MM.1S (cell line): Measurements from ENCODE around the gene ZGPAT.

Source experiments
- DNase-seq: peaks from one replicate; pipeline ENCODE4 v3.0.0-alpha.2; 2015
- H2AFZ ChIP-seq: fragments of 300-600 bp; sonication (generic); 2 replicates; pipeline ENCODE4 v1.6.0; 2016; ENCODE audit warnings: antibody characterized with exemption, low read length
- H3F3A ChIP-seq: fragments of 300-600 bp; sonication (generic); 2 replicates; pipeline ENCODE4 v1.6.1; 2016; ENCODE audit warnings: mild to moderate bottlenecking, antibody characterized with exemption, low read length, moderate library complexity, mixed read lengths; ENCODE audit not compliant: insufficient read depth
- H3K27ac ChIP-seq: fragments of 300-600 bp; sonication (generic); 2 replicates; pipeline ENCODE4 v1.5.1; 2016; ENCODE audit warnings: mild to moderate bottlenecking, low read length
- H3K27me3 ChIP-seq: fragments of 300-600 bp; sonication (generic); replicated peaks from 2 replicates; pipeline ENCODE4 v1.6.0; 2016; ENCODE audit warnings: low read length; ENCODE audit not compliant: insufficient read depth
- H3K36me3 ChIP-seq: fragments of 300-600 bp; sonication (generic); replicated peaks from 2 replicates; pipeline ENCODE4 v1.6.1; 2016; ENCODE audit warnings: mild to moderate bottlenecking, low read length, mixed read lengths; ENCODE audit not compliant: insufficient read depth
- H3K4me1 ChIP-seq: fragments of 300-600 bp; sonication (generic); 2 replicates; pipeline ENCODE4 v1.6.1; 2016; ENCODE audit warnings: low read length, mixed read lengths
- H3K4me2 ChIP-seq: fragments of 300-600 bp; sonication (generic); 2 replicates; pipeline ENCODE4 v1.6.0; 2016; ENCODE audit warnings: low read depth, low read length
- H3K4me3 ChIP-seq: fragments of 300-600 bp; sonication (generic); 2 replicates; pipeline ENCODE4 v1.5.1; 2016; ENCODE audit warnings: low read length, mixed read lengths
- H3K79me2 ChIP-seq: fragments of 300-600 bp; sonication (generic); 2 replicates; pipeline ENCODE4 v1.6.1; 2016; ENCODE audit warnings: mixed run types, low read length, mixed read lengths
- H3K9ac ChIP-seq: fragments of 300-600 bp; sonication (generic); 2 replicates; pipeline ENCODE4 v1.6.1; 2016; ENCODE audit warnings: low read length, mixed read lengths
- H3K9me2 ChIP-seq: fragments of 300-600 bp; sonication (generic); replicated peaks from 2 replicates; pipeline ENCODE4 v1.6.1; 2016; ENCODE audit warnings: mild to moderate bottlenecking, low read length, mixed read lengths; ENCODE audit not compliant: insufficient read depth
- H3K9me3 ChIP-seq: fragments of 300-600 bp; sonication (generic); replicated peaks from 2 replicates; pipeline ENCODE4 v1.6.1; 2016; ENCODE audit warnings: mild to moderate bottlenecking, low read length, mixed read lengths; ENCODE audit not compliant: insufficient read depth
- H4K20me1 ChIP-seq: fragments of 300-600 bp; sonication (generic); 2 replicates; pipeline ENCODE4 v1.6.1; 2016; ENCODE audit warnings: mild to moderate bottlenecking, low read length, moderate library complexity, mixed read lengths; ENCODE audit not compliant: insufficient read depth
- CTCF ChIP-seq: fragments of 300-600 bp; sonication (generic); IDR thresholded peaks from 2 replicates; pipeline ENCODE4 v1.5.1; 2016; ENCODE audit warnings: antibody characterized with exemption, low read length, mixed read lengths
- EZH2 ChIP-seq: fragments of 300-600 bp; sonication (generic); optimal IDR thresholded peaks from 2 replicates; pipeline ENCODE3; 2017; ENCODE audit warnings: low read depth, mild to moderate bottlenecking, antibody characterized with exemption, low read length, mixed read lengths
- EZH2phosphoT487 ChIP-seq: fragments of 300-600 bp; sonication (generic); IDR thresholded peaks from 2 replicates; pipeline ENCODE4 v1.6.1; 2018; ENCODE audit warnings: antibody characterized with exemption, low read length

The ZGPAT gene

DNA sequence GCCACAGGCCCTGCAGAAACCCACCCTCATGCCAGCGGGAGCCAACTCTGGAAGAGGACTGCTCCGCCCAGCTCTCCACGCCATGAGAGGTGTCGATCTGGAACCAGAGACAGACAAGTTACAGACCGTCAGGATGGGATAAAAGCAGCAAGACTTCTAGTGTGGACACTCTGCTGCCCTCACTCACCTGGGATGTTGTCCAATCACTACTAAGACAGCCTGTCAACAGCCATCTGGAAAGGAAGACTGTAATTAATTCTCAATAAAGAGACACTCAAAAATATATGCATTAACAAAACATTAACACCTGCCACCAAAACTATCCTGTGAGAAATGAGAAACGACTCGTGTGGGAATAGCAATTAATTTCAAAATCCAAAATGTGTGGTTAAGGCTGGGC is 60.0 kb downstream of the ZGPAT start:
- Histone ChIP-seq H3K4me2 (no peak overlapping the region), H2AFZ (no peak overlapping the region), H3F3A (no peaks in the 10 kb centered on the region), H3K27ac (no peak overlapping the region), H3K4me3 (no peak overlapping the region), H4K20me1 (no peaks in the 10 kb centered on the region), H3K27me3 (peaks cover 83% of the 10 kb centered on the region), H3K9me3 (no peaks in the 10 kb centered on the region), H3K9me2 (no peaks in the 10 kb centered on the region), H3K36me3 (no peaks in the 10 kb centered on the region), H3K4me1 (no peaks in the 10 kb centered on the region; the same call in 1 of the 2 replicates), H3K9ac (no peak overlapping the region), H3K79me2 (no peaks in the 10 kb centered on the region)
- no peak for DNase-seq
- TF ChIP-seq CTCF (no peak), EZH2 (no peak), EZH2phosphoT487 (no peak)

- DNase-seq = no peak
- Histone ChIP-seq H3K9ac (no peak overlapping the region), H3K27ac (no peak overlapping the region), H3F3A (no peaks in the 10 kb centered on the region), H3K4me2 (no peak overlapping the region), H3K4me3 (no peak overlapping the region), H3K4me1 (no peaks in the 10 kb centered on the region; the same call in 1 of the 2 replicates), H4K20me1 (no peaks in the 10 kb centered on the region), H3K79me2 (no peaks in the 10 kb centered on the region), H3K27me3 (peaks cover 73% of the 10 kb centered on the region), H3K9me3 (no peaks in the 10 kb centered on the region), H3K9me2 (no peaks in the 10 kb centered on the region), H2AFZ (no peak overlapping the region), H3K36me3 (no peaks in the 10 kb centered on the region)
- no peak for TF ChIP-seq EZH2
- no peak for TF ChIP-seq CTCF
- TF ChIP-seq EZH2phosphoT487 = no peak
These were observed 61.0 kb downstream of the ZGPAT start for GRCh38 chr20:63768591-63769515.

GRCh38 chr20:63769891-63770474 is 62.1 kb downstream of the ZGPAT start:
- Histone ChIP-seq H3K4me2 (no peak overlapping the region), H3F3A (no peaks in the 10 kb centered on the region), H2AFZ (no peak overlapping the region), H3K9ac (no peak overlapping the region), H3K9me2 (no peaks in the 10 kb centered on the region), H4K20me1 (no peaks in the 10 kb centered on the region), H3K4me3 (no peak overlapping the region), H3K36me3 (no peaks in the 10 kb centered on the region), H3K27me3 (peaks cover 69% of the 10 kb centered on the region), H3K9me3 (no peaks in the 10 kb centered on the region), H3K4me1 (no peaks in the 10 kb centered on the region; the same call in 1 of the 2 replicates), H3K27ac (no peak overlapping the region), H3K79me2 (no peaks in the 10 kb centered on the region)
- no peak for DNase-seq
- TF ChIP-seq EZH2 (no peak), CTCF (no peak), EZH2phosphoT487 (no peak)
